A673 (cell line): ENCODE results near the gene HNRNPK.

Source experiments
- CTCF ChIP-seq: fragments of 300-800, 200-600 bp; sonication (generic); conservative IDR thresholded peaks from 2 replicates; pipeline ENCODE4 v1.5.1; 2017; ENCODE audit warnings: low read depth, mild to moderate bottlenecking, antibody characterized with exemption, low read length, moderate library complexity, mixed read lengths
- EZH2 ChIP-seq: fragments of 200-600 bp; sonication (generic); IDR thresholded peaks from 2 replicates; pipeline ENCODE4 v1.6.1; 2017; ENCODE audit warnings: borderline replicate concordance, low read depth, mild to moderate bottlenecking, mixed read lengths, antibody characterized with exemption, low read length; ENCODE audit not compliant: poor library complexity, severe bottlenecking

GRCh38 chr9:83930881-83931280 is 49.1 kb downstream of the HNRNPK start:
- no peak for TF ChIP-seq CTCF
- no peak for TF ChIP-seq EZH2
